K562 (cell line): ENCODE results near the gene FKRP. TPM values are rescaled to one million over a fixed set of nuclear protein-coding genes. Genes with fewer than 3 reads are reported as not detected.

Experiments used
- ATAC-seq: fragments of 200-7000 bp; cut with Tn5 transposase; 3 replicates; pipeline ENCODE4 v1.9.1; 2020; ENCODE audit warnings: moderate library complexity
- BruUV-seq: library from RNA; stranded (reverse); fragments of 400-500 nt; replicated peaks from 2 replicates; lab custom pipeline; 2021; lab: Mats Ljungman, UMichigan
- CTCF ChIA-PET: fragments of 300-600 bp; formaldehyde crosslinking; extraction: SDS; loops from one replicate; lab custom pipeline; 2021; ENCODE audit warnings: low intra/inter-chr PET ratio; lab: Yijun Ruan, JAX
- POLR2A ChIA-PET: fragments of 300-600, 350-650 bp; sonication (Branson Sonifier 250); formaldehyde crosslinking; extraction: SDS; loops from one replicate; lab custom pipeline; 2021; ENCODE audit warnings: antibody characterized with exemption, inconsistent platforms; lab: Yijun Ruan, JAX
- DNase-seq, 4 experiments: peaks; one replicate each; pipeline versions ENCODE4 v3.0.0 to v3.0.0-alpha.2; 2011 to 2018; ENCODE audit warnings: low spot score in 3 of 4, mixed read lengths in 3 of 4; ENCODE audit errors: extremely low read depth in 1 of 4
- FAIRE-seq: peaks from 2 replicates; lab custom pipeline; 2011; peaks lifted over from hg19 to GRCh38; lab: Jason Lieb, UNC
- H2AFZ ChIP-seq: 2 replicates; pipeline ENCODE4 v1.6.0; 2011; ENCODE audit warnings: low read depth, low read length, control low read depth, inconsistent platforms
- H3K27ac ChIP-seq: fragments of 200-600 bp; 3 replicates; pipeline ENCODE4 v1.8.0; 2011; ENCODE audit warnings: low read depth, mild to moderate bottlenecking, control low read depth, inconsistent platforms, low read length, moderate library complexity, mixed read lengths; ENCODE audit errors: extremely low read depth
- H3K27me3 ChIP-seq, 2 experiments: fragments of 300-600 bp in 1 of 2; 2 replicates in 1 of 2; 3 replicates in 1 of 2; pipeline versions ENCODE4 v1.6.0 to v1.8.0; 2011; ENCODE audit warnings: inconsistent platforms in 2 of 2, low read length in 2 of 2, mild to moderate bottlenecking in 1 of 2, mixed read lengths in 1 of 2, moderate library complexity in 1 of 2; ENCODE audit not compliant: control insufficient read depth in 2 of 2, insufficient read depth in 2 of 2
- H3K36me3 ChIP-seq: fragments of 300-600 bp; 3 replicates; pipeline ENCODE4 v1.8.0; 2011; ENCODE audit warnings: mild to moderate bottlenecking, low read length, inconsistent platforms; ENCODE audit not compliant: control insufficient read depth, insufficient read depth
- H3K4me1 ChIP-seq, 2 experiments: fragments of 200-600 bp in 1 of 2; replicated peaks in 1 of 2; 2 replicates in 1 of 2; 3 replicates in 1 of 2; pipeline versions ENCODE4 v1.5.1 to v1.8.0; 2011; ENCODE audit warnings: inconsistent platforms in 2 of 2, low read length in 2 of 2, mild to moderate bottlenecking in 1 of 2, mixed read lengths in 1 of 2, moderate library complexity in 1 of 2; ENCODE audit not compliant: control insufficient read depth in 2 of 2, insufficient read depth in 2 of 2
- H3K4me2 ChIP-seq: 2 replicates; pipeline ENCODE4 v1.6.1; 2011; ENCODE audit warnings: low read length, control low read depth, inconsistent platforms, mixed read lengths; ENCODE audit not compliant: insufficient read depth
- H3K4me3 ChIP-seq: fragments of 200-600 bp; sonication (generic), shearing (Covaris generic); 2 replicates; pipeline ENCODE4 v1.5.1; 2016; ENCODE audit warnings: control low read depth, inconsistent platforms
- H3K79me2 ChIP-seq: fragments of 200-600 bp; 3 replicates; pipeline ENCODE4 v1.8.0; 2011; ENCODE audit warnings: low read length, inconsistent platforms; ENCODE audit not compliant: control insufficient read depth, insufficient read depth
- H3K9ac ChIP-seq, 2 experiments: 2 replicates each; pipeline versions ENCODE4 v1.6.0 to v1.6.1; 2011; ENCODE audit warnings: low read depth in 2 of 2, low read length in 2 of 2, control low read depth in 1 of 2, inconsistent platforms in 1 of 2, mild to moderate bottlenecking in 1 of 2, mixed read lengths in 1 of 2; ENCODE audit not compliant: insufficient read depth in 1 of 2
- H3K9me1 ChIP-seq: one replicate; pipeline ENCODE4 v1.6.0; 2011; ENCODE audit warnings: inconsistent platforms, mild to moderate bottlenecking, low read length, moderate library complexity; ENCODE audit not compliant: control insufficient read depth, insufficient read depth
- H3K9me3 ChIP-seq: replicated peaks from 2 replicates; pipeline ENCODE4 v1.5.1; 2011; ENCODE audit warnings: low read depth, low read length, inconsistent platforms; ENCODE audit not compliant: control insufficient read depth, insufficient read depth
- H4K20me1 ChIP-seq: replicated peaks from 2 replicates; pipeline ENCODE4 v1.6.1; 2011; ENCODE audit warnings: low read length, inconsistent platforms, mixed read lengths; ENCODE audit not compliant: control insufficient read depth, insufficient read depth
- ARID1B ChIP-seq: fragments of 450-650 bp; IDR thresholded peaks from 2 replicates; pipeline ENCODE4 v1.6.1; 2016; ENCODE audit warnings: antibody characterized with exemption, mild to moderate bottlenecking, inconsistent platforms
- CLOCK ChIP-seq: fragments of 250-450 bp; sonication (Bioruptor Pico); IDR thresholded peaks from 2 replicates; pipeline ENCODE4 v1.4.0; 2020; ENCODE audit warnings: mild to moderate bottlenecking, moderate library complexity, borderline replicate concordance
- HINFP ChIP-seq: fragments of 450-650 bp; conservative IDR thresholded peaks from 2 replicates; pipeline ENCODE4 v1.6.1; 2016; ENCODE audit warnings: missing genetic modification characterization, low read depth, mild to moderate bottlenecking, control low read depth, missing compliant biosample characterization
- MXI1 ChIP-seq: IDR thresholded peaks from 2 replicates; pipeline ENCODE4 v1.6.1; 2011; ENCODE audit warnings: low read depth, mild to moderate bottlenecking, improper control_type of control experiment, low read length
- NFRKB ChIP-seq: fragments of 450-650 bp; IDR thresholded peaks from 2 replicates; pipeline ENCODE4 v1.6.1; 2016; ENCODE audit warnings: low read depth
- POLR2G ChIP-seq: fragments of 200-400 bp; formaldehyde crosslinking; IDR thresholded peaks from 2 replicates; pipeline ENCODE4 v1.6.1; 2017; ENCODE audit warnings: low read depth, mild to moderate bottlenecking, antibody characterized with exemption, low read length, moderate library complexity
- RBBP5 ChIP-seq: fragments of 200-600 bp; sonication (generic); IDR thresholded peaks from 2 replicates; pipeline ENCODE4 v1.6.1; 2012; ENCODE audit warnings: borderline replicate concordance, mild to moderate bottlenecking, low read length, control low read depth, inconsistent platforms; ENCODE audit not compliant: insufficient read depth, poor library complexity, severe bottlenecking
- THAP12 ChIP-seq: fragments of 250-450 bp; sonication (Bioruptor Pico); IDR thresholded peaks from 2 replicates; pipeline ENCODE4 v1.9.0; 2021; ENCODE audit warnings: mild to moderate bottlenecking, inconsistent platforms
- WGBS: fragments of 100-300 bp; shearing (Covaris generic); methylation state at CpG from one replicate; pipeline ENCODE4 v1.1.6; 2016; ENCODE audit warnings: low coverage, mixed read lengths; ENCODE audit not compliant: insufficient coverage; ENCODE audit errors: missing lambda C conversion rate; 5-methylcytosine and 5-hydroxymethylcytosine counted together
- in situ Hi-C: fragments of 300-500 bp; cut with MboI; formaldehyde crosslinking; loops from 4 replicates; pipeline ENCODE4 v1.15.0; 2018; ENCODE audit warnings: inconsistent platforms, mixed read lengths
- intact Hi-C: fragments of 100-400 bp; cut with micrococcal nuclease; formaldehyde crosslinking; loops from 2 replicates; pipeline ENCODE4 v1.14.2; 2022
- polyA plus RNA-seq, 8 experiments: library from polyadenylated mRNA; depleted of rRNA in 4 of 8; stranded (reverse) in 5 of 8; unstranded in 3 of 8; fragments of >200 nt; fragmentation: Nextera tagmentation in 2 of 8; fragmentation: Illumina TruSeq in 1 of 8; extraction: Ambion mirVana in 2 of 8; extraction: Trizol in 1 of 8; gene quantifications; 2 replicates each; pipeline versions ENCODE4 v1.2.1 to v1.2.3, GENCODE V29; 2011 to 2014; ENCODE audit warnings: inconsistent platforms in 1 of 8, missing spikeins in 1 of 8
- total RNA-seq, 7 experiments: library from RNA; depleted of rRNA in 6 of 7; stranded (reverse); fragments of >200 nt in 6 of 7; fragmentation: Illumina TruSeq in 2 of 7; extraction: Trizol in 2 of 7; gene quantifications; 2 replicates each; pipeline versions ENCODE4 v1.2.1 to v1.2.3, GENCODE V29; 2011 to 2021; ENCODE audit warnings: low replicate concordance in 1 of 7

FKRP gene
- total and polyA plus RNA-seq, 9 of the 15 experiments (the other 6 are each of a cell fraction or from before 2014, with no cell fraction given) = 0.68 to 16.1 (median 6.5) TPM

- TF ChIP-seq THAP12 (CRISPR knock-in tag) = no peak
Observed at GRCh38 chr19:46737298-46737654, 8.6 kb upstream of the FKRP start (continued).

DNA sequence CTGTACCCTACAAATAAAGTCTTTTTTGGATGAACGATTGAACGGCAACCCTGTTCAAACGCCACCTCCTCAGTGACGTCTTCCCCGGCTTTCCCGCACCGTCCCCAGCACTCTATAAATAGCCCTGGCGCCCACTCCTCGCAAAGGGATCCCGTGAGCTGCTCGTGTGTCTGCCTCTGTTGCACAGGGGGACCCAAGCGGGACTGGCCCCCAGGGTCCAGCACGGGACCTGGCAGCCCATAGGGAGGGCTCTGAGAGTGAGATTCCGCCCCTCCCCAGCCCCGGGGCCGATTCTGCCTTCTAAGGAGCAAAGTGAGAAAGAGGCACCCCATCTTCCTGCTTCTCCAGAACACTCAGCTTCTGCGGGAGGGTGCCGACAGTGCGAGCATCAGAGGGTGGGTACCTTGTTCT is 8.1 kb upstream of the FKRP start:
- peaks cover 81% of the 10 kb centered on the region; the same call in 2 of the 3 replicates for H3K36me3 ChIP-seq

More for the DNA sequence above, 8.1 kb upstream of the FKRP start:
- ChIA-PET POLR2A (interaction anchor here (0.6 to 1.5 kb wide), 7 partner anchors 9 to 578 kb away, joined by 3 to 7 read pairs (median 3); partner anchors contain the start of gene PRKD2), CTCF (no interaction called here)
- Histone ChIP-seq H3K4me1 (peaks cover 27 to 54% of the 10 kb centered on the region in 2 experiments), H3K27ac (peak overlapping the region; percentile 82; the same call in 2 of the 3 replicates), H3K9me3 (no peaks in the 10 kb centered on the region), H3K4me2 (peak overlapping the region; percentile 79; the same call in 1 of the 2 replicates), H2AFZ (no peak overlapping the region), H3K4me3 (no peak overlapping the region), H3K9ac (peak overlapping the region in 1 of 2 experiments; percentile 82; a peak in 2 of 4 replicates), H3K27me3 (no peaks in the 10 kb centered on the region), H3K79me2 (peaks cover 70% of the 10 kb centered on the region), H4K20me1 (peaks cover 50% of the 10 kb centered on the region), H3K9me1 (peaks cover 5% of the 10 kb centered on the region)
- BruUV-seq = no TSS peak
- no peak for FAIRE-seq
- intact Hi-C loops (no loop called here), in situ Hi-C loops (no loop called here)
- TF ChIP-seq RBBP5 = peak; percentile 5
- TF ChIP-seq MXI1 = no peak
- no peak for TF ChIP-seq NFRKB
- TF ChIP-seq POLR2G = peak; percentile 40; the same call in 1 of the 2 replicates
- no peak for TF ChIP-seq HINFP
- no peak for TF ChIP-seq ARID1B
- no peak for TF ChIP-seq CLOCK (CRISPR knock-in tag)
- DNase-seq = no peak
- no peak for ATAC-seq
- 57% methylated on average over 18 of the region's 19 CpGs for WGBS
